Rectal smooth muscle tissue (tissue), 1 donor: ENCODE data around the gene TSKS.

ENCODE experiments used
- H3K27ac ChIP-seq: one replicate; pipeline ENCODE4 v1.7.0; 2013; ENCODE audit warnings: low read depth, low read length, inconsistent platforms
- H3K27me3 ChIP-seq: one replicate; pipeline ENCODE4 v1.7.0; 2013; ENCODE audit warnings: low read length; ENCODE audit not compliant: control insufficient read depth, insufficient read depth
- H3K36me3 ChIP-seq: one replicate; pipeline ENCODE4 v1.7.0; 2013; ENCODE audit warnings: low read length; ENCODE audit not compliant: control insufficient read depth, insufficient read depth
- H3K4me1 ChIP-seq: one replicate; pipeline ENCODE4 v1.7.0; 2013; ENCODE audit warnings: low read length; ENCODE audit not compliant: control insufficient read depth, insufficient read depth
- H3K4me3 ChIP-seq: one replicate; pipeline ENCODE4 v1.7.0; 2013; ENCODE audit warnings: low read length
- H3K9ac ChIP-seq: one replicate; pipeline ENCODE4 v1.7.0; 2013; ENCODE audit warnings: low read length

The TSKS gene

DNA sequence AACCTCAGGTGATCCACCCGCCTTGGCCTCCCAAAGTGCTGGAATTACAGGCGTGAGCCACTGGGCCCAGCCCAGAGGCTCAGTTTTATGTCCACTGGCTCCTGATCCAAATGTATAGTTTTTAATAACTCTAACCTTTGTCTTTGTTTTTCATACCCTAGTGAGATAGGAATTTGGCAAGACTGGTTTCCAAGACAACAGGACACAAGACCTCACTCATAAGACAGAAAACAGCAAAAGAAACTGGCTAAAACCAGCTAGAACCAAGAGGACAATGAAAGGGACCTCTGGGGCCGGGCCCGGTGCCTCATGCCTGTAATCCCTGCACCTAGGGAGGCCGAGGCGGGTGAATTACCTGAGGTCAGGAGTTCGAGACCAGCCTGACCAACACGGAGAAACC lies 44.6 kb downstream of the TSKS start:
- Histone ChIP-seq H3K4me3 (peak overlapping the region; percentile 22), H3K27me3 (no peaks in the 10 kb centered on the region), H3K9ac (no peak overlapping the region), H3K4me1 (no peaks in the 10 kb centered on the region), H3K36me3 (no peaks in the 10 kb centered on the region), H3K27ac (no peak overlapping the region)

GRCh38 chr19:49716154-49716553 lies 47.0 kb downstream of the TSKS start:
- Histone ChIP-seq H3K4me3 (no peak overlapping the region), H3K27ac (no peak overlapping the region), H3K36me3 (no peaks in the 10 kb centered on the region), H3K4me1 (no peaks in the 10 kb centered on the region), H3K27me3 (no peaks in the 10 kb centered on the region), H3K9ac (no peak overlapping the region)

DNA sequence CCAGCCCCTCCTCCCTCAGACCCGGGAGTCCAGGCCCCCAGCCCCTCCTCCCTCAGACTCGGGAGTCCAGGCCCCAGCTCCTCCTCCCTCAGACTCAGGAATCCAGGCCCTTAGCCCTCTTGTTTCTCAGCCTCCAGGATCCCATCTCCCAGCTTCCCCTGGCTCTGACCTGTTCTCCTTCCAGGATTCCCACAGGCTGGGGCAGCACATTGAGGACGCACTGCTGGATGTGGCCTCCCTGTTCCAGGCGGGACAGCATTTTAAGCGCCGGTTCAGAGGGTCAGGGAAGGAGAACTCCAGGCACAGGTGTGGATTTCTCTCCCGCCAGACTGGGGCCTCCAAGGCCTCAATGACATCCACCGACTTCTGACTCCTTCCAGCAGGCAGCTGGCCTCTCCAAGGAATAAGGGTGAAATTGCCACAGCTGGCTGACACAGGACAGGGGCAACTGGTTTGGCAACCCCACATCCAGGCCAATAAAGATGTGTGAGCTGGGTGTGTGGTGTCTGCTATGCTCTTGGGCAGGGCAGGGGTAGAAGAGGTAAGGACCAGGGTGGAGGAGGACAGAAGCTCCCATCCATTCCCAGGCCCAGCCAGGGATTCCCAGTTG lies 49.8 kb downstream of the TSKS start:
- Histone ChIP-seq H3K4me1 (no peaks in the 10 kb centered on the region), H3K9ac (no peak overlapping the region), H3K27ac (no peak overlapping the region), H3K27me3 (no peaks in the 10 kb centered on the region), H3K4me3 (no peak overlapping the region), H3K36me3 (no peaks in the 10 kb centered on the region)

GRCh38 chr19:49712397-49712859 lies 50.7 kb downstream of the TSKS start:
- H3K27ac ChIP-seq: no peak overlapping the region

GRCh38 chr19:49710372-49710951 lies 52.6 kb downstream of the TSKS start:
- H3K27me3 ChIP-seq: no peaks in the 10 kb centered on the region
- H3K9ac ChIP-seq: no peak overlapping the region
- H3K4me3 ChIP-seq: no peak overlapping the region
- H3K27ac ChIP-seq: no peak overlapping the region
- no peaks in the 10 kb centered on the region for H3K36me3 ChIP-seq
- no peaks in the 10 kb centered on the region for H3K4me1 ChIP-seq

More at GRCh38 chr19:49712397-49712859, 50.7 kb downstream of the TSKS start:
- Histone ChIP-seq H3K36me3 (no peaks in the 10 kb centered on the region), H3K4me3 (no peak overlapping the region), H3K9ac (no peak overlapping the region), H3K27me3 (no peaks in the 10 kb centered on the region), H3K4me1 (no peaks in the 10 kb centered on the region)

GRCh38 chr19:49705919-49706318 lies 57.2 kb downstream of the TSKS start:
- Histone ChIP-seq H3K27me3 (no peaks in the 10 kb centered on the region), H3K36me3 (no peaks in the 10 kb centered on the region), H3K9ac (no peak overlapping the region), H3K4me1 (no peaks in the 10 kb centered on the region), H3K27ac (no peak overlapping the region), H3K4me3 (no peak overlapping the region)

DNA sequence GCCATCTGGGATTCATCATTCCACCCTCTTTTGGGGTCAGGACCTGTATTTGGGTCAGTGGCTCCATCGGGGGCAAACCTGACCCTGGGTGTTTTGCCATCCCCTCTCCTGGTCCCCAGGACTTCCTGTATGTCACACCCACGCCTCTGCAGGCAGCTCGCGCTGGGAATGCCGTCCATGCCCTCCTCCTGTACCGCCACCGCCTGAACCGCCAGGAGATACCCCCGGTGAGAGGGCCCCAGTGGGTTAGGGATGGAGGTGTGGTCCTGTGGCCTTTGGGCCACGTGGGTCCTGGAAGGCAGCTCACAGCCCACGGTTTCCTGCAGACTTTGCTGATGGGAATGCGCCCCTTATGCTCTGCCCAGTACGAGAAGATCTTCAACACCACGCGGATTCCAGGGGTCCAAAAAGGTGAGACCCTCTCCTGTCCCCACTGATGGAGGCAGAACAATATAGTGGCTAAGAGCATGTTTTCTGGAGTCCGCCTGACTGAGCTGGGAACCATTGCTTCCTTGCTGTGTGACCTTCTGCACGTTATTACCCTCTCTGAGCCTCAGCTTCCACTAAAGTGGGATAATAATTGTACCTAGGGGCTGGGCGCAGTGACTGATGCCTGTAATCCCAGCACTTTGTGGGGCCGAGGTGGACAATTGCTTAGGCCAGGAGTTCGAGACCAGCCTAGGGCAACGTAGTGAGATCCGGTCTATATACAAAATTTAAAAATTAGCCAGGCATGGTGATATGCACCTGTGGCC lies 58.0 kb downstream of the TSKS start:
- no peaks in the 10 kb centered on the region for H3K4me1 ChIP-seq
- H3K9ac ChIP-seq: no peak overlapping the region
- H3K27ac ChIP-seq: no peak overlapping the region
- H3K36me3 ChIP-seq: no peaks in the 10 kb centered on the region
- no peak overlapping the region for H3K4me3 ChIP-seq
- H3K27me3 ChIP-seq: no peaks in the 10 kb centered on the region

DNA sequence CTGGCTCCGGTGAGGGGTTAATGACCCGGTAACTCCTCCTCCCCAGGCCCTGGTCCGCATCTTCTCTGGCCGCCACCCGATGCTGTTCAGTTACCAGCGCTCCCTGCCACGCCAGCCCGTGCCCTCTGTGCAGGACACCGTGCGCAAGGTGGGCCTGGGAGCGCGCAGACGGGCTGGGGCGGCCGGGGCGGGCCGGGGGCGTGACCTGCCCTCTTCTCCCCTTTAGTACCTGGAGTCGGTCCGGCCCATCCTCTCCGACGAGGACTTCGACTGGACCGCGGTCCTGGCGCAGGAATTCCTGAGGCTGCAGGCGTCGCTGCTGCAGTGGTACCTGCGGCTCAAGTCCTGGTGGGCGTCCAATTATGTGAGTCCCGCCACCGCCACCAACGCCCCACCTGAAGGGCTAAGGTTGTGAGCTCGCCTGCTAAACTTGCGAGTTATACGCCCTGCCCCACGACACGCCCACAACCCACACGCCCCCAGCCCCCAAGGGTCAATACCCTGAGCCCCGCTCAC lies 61.8 kb downstream of the TSKS start:
- Histone ChIP-seq H3K27me3 (no peaks in the 10 kb centered on the region), H3K9ac (no peak overlapping the region), H3K4me3 (no peak overlapping the region), H3K36me3 (no peaks in the 10 kb centered on the region), H3K4me1 (no peaks in the 10 kb centered on the region), H3K27ac (no peak overlapping the region)

GRCh38 chr19:49700563-49700962 lies 62.5 kb downstream of the TSKS start:
- H3K27me3 ChIP-seq: no peaks in the 10 kb centered on the region
- no peaks in the 10 kb centered on the region for H3K4me1 ChIP-seq
- no peak overlapping the region for H3K27ac ChIP-seq
- no peak overlapping the region for H3K9ac ChIP-seq
- no peaks in the 10 kb centered on the region for H3K36me3 ChIP-seq
- H3K4me3 ChIP-seq: no peak overlapping the region

GRCh38 chr19:49699364-49699763 lies 63.7 kb downstream of the TSKS start:
- H3K4me1 ChIP-seq: no peaks in the 10 kb centered on the region
- no peaks in the 10 kb centered on the region for H3K27me3 ChIP-seq
- no peak overlapping the region for H3K9ac ChIP-seq
- no peak overlapping the region for H3K27ac ChIP-seq
- H3K4me3 ChIP-seq: no peak overlapping the region
- H3K36me3 ChIP-seq: no peaks in the 10 kb centered on the region

DNA sequence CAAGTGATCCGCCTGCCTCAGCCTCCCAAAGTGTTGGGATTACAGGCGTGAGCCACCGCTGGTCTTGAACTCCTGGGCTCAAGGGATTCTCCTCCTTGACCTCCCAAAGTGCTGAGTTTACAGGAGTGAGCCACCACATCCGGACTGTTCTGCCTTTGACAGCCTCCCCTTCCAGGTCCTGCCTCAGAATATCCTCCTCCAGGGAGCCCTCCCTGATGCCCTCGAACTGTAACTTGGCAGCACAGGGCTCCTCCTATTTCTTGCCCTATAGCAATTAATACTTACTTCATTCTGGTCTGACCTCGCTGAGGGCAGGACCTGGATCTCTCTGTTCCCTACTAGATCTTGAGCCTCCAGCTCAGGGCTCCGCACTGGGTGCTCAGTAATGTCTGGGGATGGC lies 66.2 kb downstream of the TSKS start:
- H3K36me3 ChIP-seq: no peaks in the 10 kb centered on the region
- no peak overlapping the region for H3K9ac ChIP-seq
- no peak overlapping the region for H3K27ac ChIP-seq
- no peaks in the 10 kb centered on the region for H3K4me1 ChIP-seq
- no peaks in the 10 kb centered on the region for H3K27me3 ChIP-seq
- H3K4me3 ChIP-seq: no peak overlapping the region

DNA sequence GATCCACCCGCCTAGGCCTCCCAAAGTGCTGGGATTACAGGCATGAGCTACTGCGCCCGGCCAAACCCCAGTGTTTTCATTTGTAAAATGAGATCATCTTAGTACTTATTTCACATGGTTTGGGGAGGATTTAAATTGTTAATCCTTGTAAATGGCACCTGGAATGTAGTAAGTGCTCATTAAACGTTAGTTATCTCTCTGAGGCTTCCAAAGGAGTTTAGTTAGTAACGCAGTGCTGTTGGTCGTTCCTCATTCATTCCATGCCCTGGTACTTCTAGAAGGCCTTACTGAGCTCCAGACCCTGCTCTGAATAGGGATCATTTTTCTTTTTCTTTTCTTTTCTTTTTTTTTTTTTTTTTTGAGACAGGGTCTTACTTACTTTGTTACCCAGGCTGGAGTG lies 67.0 kb downstream of the TSKS start:
- Histone ChIP-seq H3K4me3 (no peak overlapping the region), H3K4me1 (no peaks in the 10 kb centered on the region), H3K27me3 (no peaks in the 10 kb centered on the region), H3K27ac (no peak overlapping the region), H3K36me3 (no peaks in the 10 kb centered on the region), H3K9ac (no peak overlapping the region)
